A549 treated with dexamethasone at 1 μM for 4 hours (cell line): ENCODE measurements around the gene BEX1. TPM values are rescaled to one million over a fixed set of nuclear protein-coding genes. Genes with fewer than 3 reads are reported as not detected.

Experiments used
- total RNA-seq: library from RNA; stranded (reverse); fragments of 200-300 nt; extraction: Qiagen RNA extraction; gene quantifications from 5 replicates; pipeline ENCODE4 v1.2.3, GENCODE V29; 2022

Gene BEX1
- not detected in 5 replicates for total RNA-seq

DNA sequence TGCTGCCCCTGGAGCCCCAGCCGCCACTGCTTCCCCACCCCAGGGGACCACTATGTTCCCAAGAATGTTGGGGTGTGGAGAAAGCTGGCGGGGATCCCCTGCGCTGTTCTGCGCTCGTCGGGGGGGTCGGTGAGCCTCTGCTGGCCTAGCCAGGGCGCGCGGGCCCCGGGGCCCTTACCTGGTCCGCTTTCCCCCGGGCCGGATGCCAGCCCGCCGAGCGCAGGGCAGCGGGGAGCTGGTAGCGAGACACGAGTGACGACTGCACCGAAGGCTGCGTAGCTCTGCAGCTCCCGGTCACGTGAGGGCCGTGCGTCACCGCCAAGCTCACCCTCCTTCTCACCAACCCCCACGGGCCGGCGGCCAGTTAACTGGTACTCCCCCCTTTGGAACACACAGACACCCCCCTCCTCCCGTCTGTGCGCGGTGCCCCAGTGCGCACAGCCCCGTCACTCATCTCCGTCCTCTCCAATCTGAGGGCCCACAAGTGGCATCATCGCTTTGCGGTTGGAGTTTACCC is at the start of gene BEX1:
Gene BEX1, minus strand, starts transcription at position 254 of the 517 bp plus-strand sequence. CDS start 897 bp downstream, outside the sequence.

DNA sequence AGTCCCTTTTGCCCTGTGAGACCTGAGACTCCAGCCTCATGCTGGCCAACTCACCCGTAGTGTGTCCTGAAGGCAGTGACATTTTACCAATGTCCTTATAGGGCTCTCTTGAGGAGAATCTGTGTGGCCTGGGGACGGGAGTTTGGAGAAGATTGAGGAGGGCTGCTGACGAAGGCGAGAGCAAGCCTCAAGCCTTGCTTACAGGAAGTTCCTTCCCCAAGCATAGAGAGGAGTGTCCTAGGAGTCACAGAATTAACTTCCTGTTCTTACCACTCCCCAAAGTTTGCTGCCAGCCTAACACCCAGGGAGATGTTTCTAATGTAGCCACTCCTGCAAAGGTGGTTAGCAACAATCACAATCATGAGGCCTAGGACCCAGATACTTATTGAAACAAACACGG is 29.0 kb upstream of the BEX1 start, which contains the start of gene NXF3:
Gene NXF3, minus strand, starts transcription at position 202 of the 400 bp plus-strand sequence. Its CDS starts 120 bp downstream, at position 82.

Other genes starting within 250 kb of the BEX1 start
- gene RAB40AL, start 126.9 kb downstream of the BEX1 start, total RNA-seq: 0.14 to 0.18 TPM (median 0.15 TPM) in 3 of 5 replicates, not detected in the others
- gene NXF3, start 29.0 kb upstream of the BEX1 start, total RNA-seq: 0.05 to 0.14 TPM in 2 of 5 replicates, not detected in the others
- gene BEX4, start 150.9 kb upstream of the BEX1 start, total RNA-seq: 1.7 to 2.9 TPM (median 2.2 TPM) in 5 replicates
- gene TCEAL8, start 191.0 kb upstream of the BEX1 start, total RNA-seq: 26.3 to 47.2 TPM (median 27.6 TPM) in 5 replicates
- not detected in 5 replicates for gene TCEAL5, start 212.6 kb upstream of the BEX1 start, total RNA-seq
- gene BEX2, start 246.8 kb upstream of the BEX1 start, total RNA-seq: 7.1 to 11.6 TPM (median 9.4 TPM) in 5 replicates